BLaER1 treated with 17β-estradiol and CSF1 and Interleukin-3, amounts not matched to agents 10 nM and 100 nM (cell line): ENCODE results near the gene ROR2.

Experiments used
- H3K27ac ChIP-seq, 11 experiments: shearing (Covaris generic); formaldehyde crosslinking; 2 replicates each; pipeline ENCODE4 v1.8.1; 2022
- H3K27me3 ChIP-seq, 11 experiments: shearing (Covaris generic); formaldehyde crosslinking; 2 replicates each; pipeline ENCODE4 v1.8.1; 2022
- H3K36me3 ChIP-seq, 11 experiments: shearing (Covaris generic); formaldehyde crosslinking; 2 replicates each; pipeline ENCODE4 v1.8.1; 2022
- H3K4me1 ChIP-seq, 10 experiments: shearing (Covaris generic); formaldehyde crosslinking; 2 replicates each; pipeline ENCODE4 v1.8.1; 2022
- H3K4me2 ChIP-seq, 11 experiments: shearing (Covaris generic); formaldehyde crosslinking; 2 replicates each; pipeline ENCODE4 v1.8.1; 2022
- H3K4me3 ChIP-seq, 10 experiments: shearing (Covaris generic); formaldehyde crosslinking; 2 replicates each; pipeline ENCODE4 v1.8.1; 2022
- H3K9ac ChIP-seq, 11 experiments: shearing (Covaris generic); formaldehyde crosslinking; 2 replicates each; pipeline ENCODE4 v1.8.1; 2022
- H3K9me3 ChIP-seq, 11 experiments: shearing (Covaris generic); formaldehyde crosslinking; replicated peaks in 1 of 11; 2 replicates each; pipeline ENCODE4 v1.8.1; 2022
- H4K20me1 ChIP-seq, 11 experiments: shearing (Covaris generic); formaldehyde crosslinking; 2 replicates each; pipeline ENCODE4 v1.8.1; 2022
- Cebpa-rat ChIP-seq, 11 experiments: shearing (Covaris generic); IDR thresholded peaks; 2 replicates each; pipeline ENCODE4 v1.8.1; 2022

Gene ROR2

DNA sequence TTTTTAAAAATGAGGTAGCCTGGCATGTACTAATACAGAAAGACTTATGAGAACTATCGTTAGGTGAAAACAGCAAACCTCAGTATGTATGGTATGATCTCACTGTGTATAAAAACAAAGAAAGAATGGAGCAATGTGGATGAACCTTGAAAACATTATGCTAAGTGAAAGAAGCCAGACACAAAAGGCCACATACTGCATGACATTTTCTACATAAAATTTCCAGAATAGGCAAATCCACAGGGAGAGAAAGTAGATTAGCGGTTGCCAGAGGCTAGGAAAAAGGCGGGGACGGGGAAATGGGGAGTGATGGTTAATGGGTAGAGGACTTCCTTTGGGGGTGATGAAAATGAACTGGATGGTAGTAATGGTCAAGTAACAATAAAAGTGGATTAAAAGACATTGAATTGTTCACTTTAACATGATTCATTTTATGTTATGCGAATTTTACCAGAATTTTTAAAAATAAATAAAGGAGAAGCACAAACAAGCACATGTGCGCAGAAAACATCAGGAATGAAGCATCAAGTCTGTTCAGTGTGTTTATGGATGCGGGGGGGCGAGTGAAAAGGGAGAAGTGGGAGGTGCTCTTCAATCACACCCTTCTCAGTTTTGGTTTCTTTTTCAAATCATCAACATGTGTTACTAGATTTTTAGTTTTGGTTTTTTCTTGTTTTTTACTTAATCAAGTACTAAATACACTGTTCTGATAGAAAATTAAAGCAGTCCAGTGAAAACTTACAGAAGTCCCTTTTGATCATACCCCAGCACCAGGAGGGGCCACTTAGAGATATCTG, 16.3 kb downstream of the ROR2 start:
- Histone ChIP-seq H4K20me1 (no peaks in the 10 kb centered on the region), H3K4me1 (no peaks in the 10 kb centered on the region), H3K4me3 (no peak overlapping the region), H3K9me3 (peaks cover 32 to 39% (median 37%) of the 10 kb centered on the region in 11 experiments), H3K27ac (no peak overlapping the region), H3K9ac (no peak overlapping the region), H3K36me3 (peaks cover 0 to 6% (median 0%) of the 10 kb centered on the region in 11 experiments; a peak in 3 of 22 replicates), H3K27me3 (no peaks in the 10 kb centered on the region), H3K4me2 (no peak overlapping the region)
- TF ChIP-seq Cebpa-rat (IDR thresholded peaks at IDR 0.05): no peak

DNA sequence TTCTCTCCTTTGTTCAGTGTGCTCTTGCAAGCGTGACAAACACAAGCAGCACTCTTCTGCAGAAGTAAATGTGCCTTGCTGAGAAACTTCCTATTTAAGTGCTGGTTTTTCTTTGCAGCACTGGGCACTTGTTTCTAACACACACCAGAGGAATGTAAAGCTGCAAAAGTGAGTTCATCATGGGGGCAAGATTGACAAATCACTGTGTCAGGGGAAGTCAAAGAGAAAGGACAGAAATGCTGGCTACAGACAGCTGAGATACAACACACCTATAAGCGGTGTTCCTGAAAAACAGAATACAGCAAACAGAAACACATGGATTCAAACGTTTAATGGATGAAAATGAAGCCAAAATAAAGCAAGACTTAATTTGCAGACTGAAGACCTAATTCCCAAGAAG, 19.6 kb downstream of the ROR2 start:
- Histone ChIP-seq H4K20me1 (no peaks in the 10 kb centered on the region), H3K27me3 (no peaks in the 10 kb centered on the region), H3K9me3 (peaks cover 45 to 58% (median 49%) of the 10 kb centered on the region in 11 experiments), H3K27ac (no peak overlapping the region), H3K4me3 (peak overlapping the region in 2 of 10 experiments; percentile 7 to 11; a peak in 1 of 20 replicates), H3K36me3 (peaks cover 0 to 6% (median 0%) of the 10 kb centered on the region in 11 experiments; a peak in 3 of 22 replicates), H3K9ac (no peak overlapping the region), H3K4me1 (no peaks in the 10 kb centered on the region), H3K4me2 (no peak overlapping the region)
- TF ChIP-seq Cebpa-rat (IDR thresholded peaks at IDR 0.05): no peak

DNA sequence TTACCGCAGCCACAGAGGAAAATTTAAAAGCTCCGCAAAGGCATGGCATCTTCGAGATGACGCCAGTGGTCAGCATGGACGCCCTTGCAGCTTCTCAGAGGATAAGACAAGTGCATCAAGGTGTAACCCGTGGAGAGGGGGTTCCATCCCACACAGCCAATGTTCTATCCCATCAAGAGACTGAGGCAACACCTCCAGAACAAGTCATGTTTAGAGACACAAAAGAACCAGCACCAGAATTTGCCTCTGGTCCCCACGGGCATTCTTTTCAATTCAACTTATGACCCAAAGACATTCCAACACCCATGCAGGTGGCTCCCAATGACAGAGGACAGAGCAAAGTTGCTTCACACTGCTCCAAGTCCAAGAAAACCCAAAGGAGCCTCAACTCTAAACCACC, 20.7 kb downstream of the ROR2 start:
- Histone ChIP-seq H3K9ac (no peak overlapping the region), H3K4me2 (no peak overlapping the region), H3K9me3 (peaks cover 45 to 58% (median 49%) of the 10 kb centered on the region in 11 experiments), H3K4me1 (no peaks in the 10 kb centered on the region), H3K27ac (no peak overlapping the region), H3K27me3 (no peaks in the 10 kb centered on the region), H4K20me1 (no peaks in the 10 kb centered on the region), H3K36me3 (peaks cover 0 to 6% (median 0%) of the 10 kb centered on the region in 11 experiments; a peak in 3 of 22 replicates), H3K4me3 (peak overlapping the region in 1 of 10 experiments; percentile 34; a peak in 2 of 20 replicates)
- no peak for TF ChIP-seq Cebpa-rat (IDR thresholded peaks at IDR 0.05)

DNA sequence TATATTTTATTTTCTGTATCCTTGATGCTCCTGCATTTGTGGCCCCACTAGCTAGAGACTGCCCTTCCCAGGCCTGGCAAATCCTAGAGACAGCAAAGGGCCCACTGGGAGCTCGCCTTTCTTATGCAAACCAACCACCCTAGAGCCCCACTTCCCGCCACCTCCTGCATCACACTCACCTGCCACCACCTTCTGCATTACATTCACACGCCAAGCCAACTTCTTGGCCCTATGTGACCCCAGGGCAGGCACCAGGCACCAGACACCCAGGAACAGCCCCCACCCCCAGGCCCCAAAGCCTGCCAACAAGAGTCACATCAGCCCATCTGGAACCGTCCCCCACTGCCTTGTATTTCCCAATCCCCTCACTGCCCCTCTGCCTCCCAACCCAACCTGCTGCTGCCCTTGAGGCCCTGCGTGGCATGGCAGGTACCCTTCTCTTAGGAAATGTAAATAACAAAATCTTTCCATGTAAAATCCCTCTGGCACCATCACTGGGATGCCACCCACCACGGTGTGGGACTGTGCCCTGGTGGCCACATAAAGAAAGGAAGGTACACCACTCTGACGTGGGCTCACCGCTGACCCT, 22.0 kb downstream of the ROR2 start:
- Histone ChIP-seq H3K9ac (no peak overlapping the region), H3K4me1 (no peaks in the 10 kb centered on the region), H4K20me1 (no peaks in the 10 kb centered on the region), H3K4me3 (no peak overlapping the region), H3K9me3 (peaks cover 45 to 58% (median 49%) of the 10 kb centered on the region in 11 experiments), H3K27me3 (no peaks in the 10 kb centered on the region), H3K36me3 (peaks cover 0 to 6% (median 0%) of the 10 kb centered on the region in 11 experiments; a peak in 3 of 22 replicates), H3K4me2 (no peak overlapping the region), H3K27ac (no peak overlapping the region)
- no peak for TF ChIP-seq Cebpa-rat (IDR thresholded peaks at IDR 0.05)

DNA sequence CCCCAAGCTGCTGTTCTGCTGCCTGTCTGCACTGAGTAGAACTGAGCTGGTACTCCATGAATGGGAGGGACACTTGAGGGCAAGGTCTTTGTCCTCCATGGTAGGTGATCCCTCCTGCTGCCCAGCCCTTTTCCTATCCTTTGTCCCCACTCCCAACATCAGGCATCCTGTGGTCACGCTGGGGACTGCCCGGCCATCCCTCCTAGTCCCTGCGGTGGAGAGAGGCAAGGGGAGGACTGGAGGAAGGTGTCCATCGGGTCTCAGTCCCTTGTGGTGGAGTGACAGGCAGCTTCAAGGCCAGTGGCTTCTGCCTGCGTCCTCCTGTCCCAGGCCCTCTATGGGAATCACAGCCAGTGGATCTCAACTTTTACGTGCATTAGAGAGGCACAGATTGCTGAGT, 25.9 kb downstream of the ROR2 start:
- no peaks in the 10 kb centered on the region for H4K20me1 ChIP-seq
- no peak overlapping the region for H3K27ac ChIP-seq
- no peak overlapping the region for H3K9ac ChIP-seq
- peaks cover 11 to 24% (median 14%) of the 10 kb centered on the region in 11 experiments for H3K9me3 ChIP-seq
- H3K4me2 ChIP-seq: no peak overlapping the region
- no peak for TF ChIP-seq Cebpa-rat (IDR thresholded peaks at IDR 0.05)
- no peaks in the 10 kb centered on the region for H3K4me1 ChIP-seq
- no peaks in the 10 kb centered on the region; a peak in 1 of 22 replicates for H3K36me3 ChIP-seq
- H3K27me3 ChIP-seq: no peaks in the 10 kb centered on the region
- no peak overlapping the region for H3K4me3 ChIP-seq

DNA sequence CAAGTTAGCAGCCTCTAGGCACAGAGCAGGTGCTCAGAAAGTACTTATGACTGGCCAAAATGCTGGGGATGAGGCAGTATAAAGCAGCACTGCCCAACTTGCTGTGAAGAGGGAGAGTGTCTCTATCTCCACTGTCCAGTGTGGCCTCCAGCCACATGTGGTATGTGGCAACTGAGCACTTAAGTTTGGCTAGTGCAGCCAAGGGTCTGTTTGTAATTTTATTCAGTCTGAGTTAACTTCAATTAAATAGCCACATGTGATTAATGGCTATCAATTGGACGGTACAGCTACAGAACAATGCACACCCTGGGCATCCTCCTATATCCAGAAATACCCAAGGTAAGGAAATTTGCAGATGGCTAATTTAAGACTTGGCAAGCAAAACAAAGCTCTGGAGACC, 26.9 kb downstream of the ROR2 start:
- no peak overlapping the region for H3K4me2 ChIP-seq
- H4K20me1 ChIP-seq: no peaks in the 10 kb centered on the region
- TF ChIP-seq Cebpa-rat (IDR thresholded peaks at IDR 0.05): no peak
- no peaks in the 10 kb centered on the region for H3K27me3 ChIP-seq
- H3K27ac ChIP-seq: no peak overlapping the region
- H3K9me3 ChIP-seq: peaks cover 1 to 14% (median 5%) of the 10 kb centered on the region in 11 experiments; a peak in 18 of 22 replicates
- no peaks in the 10 kb centered on the region for H3K36me3 ChIP-seq
- no peak overlapping the region for H3K4me3 ChIP-seq
- H3K4me1 ChIP-seq: no peaks in the 10 kb centered on the region
- H3K9ac ChIP-seq: no peak overlapping the region

DNA sequence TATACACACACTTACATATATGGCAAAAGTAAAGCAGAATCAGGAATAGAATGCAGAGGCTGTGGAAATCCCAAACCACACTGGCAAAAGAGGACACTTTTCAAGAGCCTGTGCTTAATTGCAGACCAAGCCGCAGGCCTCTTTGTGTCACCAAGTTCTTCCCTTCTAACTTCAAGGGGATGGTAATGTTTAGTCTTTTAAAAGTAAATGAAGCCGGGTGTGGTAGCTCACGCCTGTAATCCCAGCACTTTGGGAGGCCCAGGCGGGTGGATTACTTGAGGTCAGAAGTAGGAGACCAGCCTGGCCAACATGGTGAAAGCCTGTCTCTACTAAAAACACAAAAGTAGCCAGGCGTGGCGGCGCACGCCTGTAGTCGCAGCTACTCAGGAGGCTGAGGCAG, 28.7 kb downstream of the ROR2 start:
- no peaks in the 10 kb centered on the region for H3K4me1 ChIP-seq
- no peaks in the 10 kb centered on the region for H3K36me3 ChIP-seq
- H3K27me3 ChIP-seq: no peaks in the 10 kb centered on the region
- no peaks in the 10 kb centered on the region for H4K20me1 ChIP-seq
- peaks cover 0 to 5% (median 0%) of the 10 kb centered on the region in 11 experiments; a peak in 1 of 22 replicates for H3K9me3 ChIP-seq
- H3K4me2 ChIP-seq: no peak overlapping the region
- no peak for TF ChIP-seq Cebpa-rat (IDR thresholded peaks at IDR 0.05)
- H3K27ac ChIP-seq: no peak overlapping the region
- no peak overlapping the region for H3K9ac ChIP-seq
- no peak overlapping the region for H3K4me3 ChIP-seq

DNA sequence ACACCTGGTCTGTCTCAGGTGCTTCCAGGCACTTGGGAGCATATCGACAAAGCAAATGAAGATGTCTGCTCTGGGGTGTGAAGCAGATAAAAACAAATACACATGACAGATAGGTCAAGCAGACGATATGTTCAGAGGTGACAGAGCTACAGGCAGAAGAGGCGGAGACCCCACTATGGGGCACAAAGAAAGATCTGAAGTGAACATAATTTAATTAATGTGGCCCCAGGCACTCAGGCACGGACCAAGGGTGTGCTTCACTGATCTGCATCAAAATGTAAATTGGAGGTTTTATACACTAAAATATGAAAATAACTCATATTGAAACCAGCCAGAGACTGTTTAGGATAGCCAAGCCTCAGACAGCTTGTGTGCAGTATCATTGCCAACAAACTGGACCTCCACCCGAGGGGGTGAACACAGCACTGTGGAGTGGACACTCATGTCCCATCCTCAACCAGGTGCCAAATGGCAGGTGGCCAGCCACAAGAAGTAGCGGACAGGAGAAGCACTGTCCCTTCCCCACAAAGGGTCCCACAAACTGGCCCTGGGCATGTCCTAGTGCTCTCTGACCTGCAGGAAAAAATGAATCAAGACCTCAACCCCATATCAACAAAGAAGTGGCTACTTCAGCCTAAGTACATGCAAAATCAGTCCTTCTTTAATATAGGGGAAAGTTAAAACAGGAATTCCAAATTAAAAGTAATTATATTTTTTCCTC, 29.2 kb downstream of the ROR2 start:
- H3K4me2 ChIP-seq: no peak overlapping the region
- no peaks in the 10 kb centered on the region for H3K4me1 ChIP-seq
- TF ChIP-seq Cebpa-rat (IDR thresholded peaks at IDR 0.05): no peak
- H3K27ac ChIP-seq: no peak overlapping the region
- no peak overlapping the region for H3K4me3 ChIP-seq
- no peaks in the 10 kb centered on the region for H3K36me3 ChIP-seq
- H3K9ac ChIP-seq: no peak overlapping the region
- no peaks in the 10 kb centered on the region for H3K27me3 ChIP-seq
- no peaks in the 10 kb centered on the region for H4K20me1 ChIP-seq
- H3K9me3 ChIP-seq: peaks cover 0 to 5% (median 0%) of the 10 kb centered on the region in 11 experiments; a peak in 2 of 22 replicates

DNA sequence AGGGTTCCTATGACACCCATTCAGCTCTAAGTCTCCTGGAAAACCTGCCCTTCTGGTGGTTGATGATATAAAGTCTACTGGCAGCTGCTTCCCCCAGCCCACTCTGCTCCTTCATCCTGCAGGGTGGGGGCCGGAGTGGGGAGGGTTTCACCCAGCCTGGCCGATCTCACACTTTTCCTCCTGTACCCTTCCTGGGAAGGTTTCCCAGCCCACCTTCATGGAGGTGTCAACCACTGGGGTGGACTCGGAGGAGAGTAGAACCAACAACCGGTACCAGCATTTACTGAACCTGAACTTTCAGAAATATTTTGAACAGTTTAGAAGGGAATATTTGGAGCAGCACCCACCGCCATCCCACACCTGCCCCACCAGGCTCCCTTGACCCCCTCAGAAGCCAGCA, 30.4 kb downstream of the ROR2 start:
- TF ChIP-seq Cebpa-rat (IDR thresholded peaks at IDR 0.05): no peak
- no peak overlapping the region for H3K4me2 ChIP-seq
- no peak overlapping the region for H3K9ac ChIP-seq
- no peaks in the 10 kb centered on the region for H4K20me1 ChIP-seq
- peaks cover 0 to 12% (median 7%) of the 10 kb centered on the region in 11 experiments; a peak in 12 of 22 replicates for H3K9me3 ChIP-seq
- peaks cover 0 to 1% (median 0%) of the 10 kb centered on the region in 10 experiments; a peak in 4 of 20 replicates for H3K4me1 ChIP-seq
- no peak overlapping the region for H3K4me3 ChIP-seq
- no peaks in the 10 kb centered on the region for H3K36me3 ChIP-seq
- no peaks in the 10 kb centered on the region for H3K27me3 ChIP-seq
- no peak overlapping the region for H3K27ac ChIP-seq
